ENCODE results near the gene ZNF837.

DNA sequence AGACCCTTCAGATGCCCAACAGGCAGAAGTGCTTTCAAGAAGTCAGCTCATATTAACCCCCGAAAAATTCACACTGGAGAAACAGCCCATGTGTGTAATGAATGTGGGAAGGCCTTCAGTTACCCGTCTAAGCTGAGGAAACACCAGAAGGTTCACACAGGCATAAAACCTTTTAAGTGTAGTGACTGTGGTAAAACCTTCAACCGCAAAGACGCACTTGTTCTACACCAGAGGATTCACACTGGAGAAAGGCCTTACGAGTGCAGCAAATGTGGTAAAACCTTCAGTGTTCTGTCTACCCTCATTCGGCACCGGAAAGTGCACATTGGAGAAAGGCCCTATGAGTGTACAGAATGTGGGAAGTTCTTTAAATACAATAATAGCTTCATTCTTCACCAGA, 36.2 kb upstream of the ZNF837 start:
- TF ChIP-seq, protein P1, sequence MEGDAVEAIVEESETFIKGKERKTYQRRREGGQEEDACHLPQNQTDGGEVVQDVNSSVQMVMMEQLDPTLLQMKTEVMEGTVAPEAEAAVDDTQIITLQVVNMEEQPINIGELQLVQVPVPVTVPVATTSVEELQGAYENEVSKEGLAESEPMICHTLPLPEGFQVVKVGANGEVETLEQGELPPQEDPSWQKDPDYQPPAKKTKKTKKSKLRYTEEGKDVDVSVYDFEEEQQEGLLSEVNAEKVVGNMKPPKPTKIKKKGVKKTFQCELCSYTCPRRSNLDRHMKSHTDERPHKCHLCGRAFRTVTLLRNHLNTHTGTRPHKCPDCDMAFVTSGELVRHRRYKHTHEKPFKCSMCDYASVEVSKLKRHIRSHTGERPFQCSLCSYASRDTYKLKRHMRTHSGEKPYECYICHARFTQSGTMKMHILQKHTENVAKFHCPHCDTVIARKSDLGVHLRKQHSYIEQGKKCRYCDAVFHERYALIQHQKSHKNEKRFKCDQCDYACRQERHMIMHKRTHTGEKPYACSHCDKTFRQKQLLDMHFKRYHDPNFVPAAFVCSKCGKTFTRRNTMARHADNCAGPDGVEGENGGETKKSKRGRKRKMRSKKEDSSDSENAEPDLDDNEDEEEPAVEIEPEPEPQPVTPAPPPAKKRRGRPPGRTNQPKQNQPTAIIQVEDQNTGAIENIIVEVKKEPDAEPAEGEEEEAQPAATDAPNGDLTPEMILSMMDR (IDR thresholded peaks at IDR 0.05; ENCODE audit: low read length): no peak
- no peak for TF ChIP-seq EZH2phosphoT487 (IDR thresholded peaks at IDR 0.05; ENCODE audit: low read length)
